ENCODE results near the gene ENGASE.

ENGASE gene

DNA sequence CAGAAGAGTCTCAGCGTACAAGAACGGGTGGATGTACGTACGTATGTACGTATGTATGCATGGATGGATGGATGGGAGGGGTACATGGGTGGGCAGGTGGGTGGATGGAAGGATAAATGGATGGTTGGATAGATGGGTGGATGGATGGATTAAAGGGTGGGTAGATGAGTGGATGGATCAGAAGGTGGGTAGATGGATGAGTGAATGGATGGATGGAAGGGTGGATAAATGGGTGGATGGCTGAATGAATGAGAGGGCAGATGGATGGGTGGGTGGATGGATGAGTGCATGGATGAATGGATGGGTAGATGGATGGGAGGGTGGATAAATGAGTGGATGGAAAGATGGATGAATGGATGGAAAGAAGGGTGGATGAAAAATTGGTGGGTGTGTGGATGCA, 45.6 kb downstream of the ENGASE start:
- H3K4me3 ChIP-seq (ENCODE audit: control insufficient read depth, low read depth, low read length): no peak overlapping the region
- TF ChIP-seq, protein P1, sequence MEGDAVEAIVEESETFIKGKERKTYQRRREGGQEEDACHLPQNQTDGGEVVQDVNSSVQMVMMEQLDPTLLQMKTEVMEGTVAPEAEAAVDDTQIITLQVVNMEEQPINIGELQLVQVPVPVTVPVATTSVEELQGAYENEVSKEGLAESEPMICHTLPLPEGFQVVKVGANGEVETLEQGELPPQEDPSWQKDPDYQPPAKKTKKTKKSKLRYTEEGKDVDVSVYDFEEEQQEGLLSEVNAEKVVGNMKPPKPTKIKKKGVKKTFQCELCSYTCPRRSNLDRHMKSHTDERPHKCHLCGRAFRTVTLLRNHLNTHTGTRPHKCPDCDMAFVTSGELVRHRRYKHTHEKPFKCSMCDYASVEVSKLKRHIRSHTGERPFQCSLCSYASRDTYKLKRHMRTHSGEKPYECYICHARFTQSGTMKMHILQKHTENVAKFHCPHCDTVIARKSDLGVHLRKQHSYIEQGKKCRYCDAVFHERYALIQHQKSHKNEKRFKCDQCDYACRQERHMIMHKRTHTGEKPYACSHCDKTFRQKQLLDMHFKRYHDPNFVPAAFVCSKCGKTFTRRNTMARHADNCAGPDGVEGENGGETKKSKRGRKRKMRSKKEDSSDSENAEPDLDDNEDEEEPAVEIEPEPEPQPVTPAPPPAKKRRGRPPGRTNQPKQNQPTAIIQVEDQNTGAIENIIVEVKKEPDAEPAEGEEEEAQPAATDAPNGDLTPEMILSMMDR (IDR thresholded peaks at IDR 0.05; ENCODE audit: control insufficient read depth, insufficient read depth, low read depth, low read length, missing control alignments): no peak
- DNase-seq (ENCODE audit: low read depth): no peak

DNA sequence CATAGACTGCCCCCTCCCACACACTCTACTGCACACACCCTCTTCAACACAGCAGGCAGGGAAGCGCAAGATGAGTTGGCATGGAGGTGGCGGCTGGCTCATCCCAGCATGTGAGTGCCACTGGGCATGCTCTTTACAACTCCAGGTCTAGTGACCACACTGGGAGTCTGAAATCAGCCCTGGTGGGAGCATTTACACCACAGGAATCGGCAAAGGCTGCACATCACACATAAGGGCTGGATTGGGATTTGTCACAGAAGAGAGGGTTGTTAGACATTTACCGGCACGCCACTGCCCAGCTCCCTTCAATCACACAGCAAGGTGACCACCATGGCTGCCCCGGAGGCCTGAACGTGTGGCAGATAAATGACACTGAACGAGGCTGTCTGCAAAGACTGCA, 49.4 kb downstream of the ENGASE start:
- TF ChIP-seq, protein P1 (IDR thresholded peaks at IDR 0.05; ENCODE audit: control insufficient read depth, insufficient read depth, low read depth, low read length, missing control alignments): no peak
- DNase-seq (ENCODE audit: low read depth): no peak
- H3K4me3 ChIP-seq (ENCODE audit: control insufficient read depth, low read depth, low read length): no peak overlapping the region

DNA sequence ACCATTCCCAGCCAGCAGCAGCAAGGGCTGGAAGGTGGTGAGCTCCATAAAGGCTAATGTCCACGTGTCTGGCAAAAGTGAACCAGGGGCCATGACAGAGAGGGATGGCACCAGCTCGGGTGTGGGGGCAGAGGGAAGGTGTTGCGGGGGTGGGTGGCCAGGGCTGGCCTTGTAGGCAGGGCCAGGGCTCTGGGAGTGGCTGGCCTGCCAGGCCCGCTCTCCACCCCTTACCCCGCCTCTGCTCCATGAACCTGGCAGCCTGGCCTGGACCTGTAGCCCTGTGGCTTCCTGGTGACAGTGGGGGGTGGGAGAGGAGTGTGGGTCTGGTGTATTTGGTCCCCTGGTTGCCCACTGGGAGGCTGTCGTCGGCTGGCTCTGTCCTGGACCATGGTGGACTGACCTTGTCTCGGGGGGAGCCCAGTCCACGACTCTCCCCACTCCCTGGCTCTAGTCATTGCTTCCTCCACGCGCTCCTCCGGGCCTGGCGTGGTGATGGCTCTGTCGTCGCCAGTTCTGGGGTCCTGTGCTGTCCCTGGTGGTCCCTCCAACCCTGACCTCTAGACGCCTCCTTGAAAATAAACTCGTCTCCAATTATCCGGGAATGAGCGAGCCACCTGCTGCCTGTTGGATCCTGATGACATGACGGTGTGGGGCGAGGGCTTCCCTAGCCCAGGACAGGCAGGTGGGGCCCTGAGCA, 50.0 kb downstream of the ENGASE start:
- DNase-seq (ENCODE audit: low read depth): no peak
- TF ChIP-seq, protein P1 (IDR thresholded peaks at IDR 0.05; ENCODE audit: control insufficient read depth, insufficient read depth, low read depth, low read length, missing control alignments): no peak
- no peak overlapping the region for H3K4me3 ChIP-seq (ENCODE audit: control insufficient read depth, low read depth, low read length)

DNA sequence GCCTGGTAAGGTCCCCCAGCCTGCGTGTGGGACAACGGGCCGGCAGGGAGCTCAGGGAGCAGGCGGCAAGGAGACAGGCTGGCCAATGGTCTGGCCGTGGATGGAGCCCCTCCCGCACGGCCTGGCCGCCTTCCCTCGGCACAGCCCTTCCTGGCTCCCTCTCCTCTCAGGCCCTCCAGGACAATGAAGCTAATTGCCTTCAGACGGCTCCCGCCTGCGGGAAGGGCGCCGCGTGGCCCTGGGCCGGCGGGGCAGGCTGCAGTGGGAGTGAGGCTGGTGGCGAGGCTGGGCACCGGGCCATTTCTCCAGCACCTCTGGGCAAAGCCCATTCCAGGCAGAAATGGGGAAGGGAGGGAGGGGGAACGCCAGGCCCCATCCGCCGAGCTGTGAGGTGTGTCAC, 50.9 kb downstream of the ENGASE start:
- TF ChIP-seq, protein P1 (IDR thresholded peaks at IDR 0.05; ENCODE audit: control insufficient read depth, insufficient read depth, low read depth, low read length, missing control alignments): no peak
- H3K4me3 ChIP-seq (ENCODE audit: control insufficient read depth, low read depth, low read length): no peak overlapping the region
- DNase-seq (ENCODE audit: low read depth): no peak

DNA sequence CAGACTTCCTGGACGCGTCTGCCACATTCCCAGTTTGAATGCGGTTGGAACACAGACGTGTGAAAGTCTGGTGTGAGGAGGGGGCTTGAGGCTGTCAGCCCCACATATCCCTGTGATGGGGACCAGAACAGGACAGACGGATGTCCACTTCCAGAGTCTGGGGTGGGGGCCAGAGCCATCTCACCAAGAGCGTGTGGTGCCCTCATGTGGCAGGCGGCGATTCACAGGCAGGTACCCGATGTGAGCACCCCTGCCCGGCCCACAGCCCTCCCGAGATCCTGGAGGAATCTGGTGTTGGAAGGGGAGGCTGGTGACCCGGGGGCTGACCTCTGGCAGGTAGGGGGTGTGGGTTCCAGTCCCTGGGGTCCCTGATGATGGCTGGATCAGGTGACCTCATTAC, 51.5 kb downstream of the ENGASE start:
- TF ChIP-seq, protein P1 (IDR thresholded peaks at IDR 0.05; ENCODE audit: control insufficient read depth, insufficient read depth, low read depth, low read length, missing control alignments): peak; percentile 11
- no peak overlapping the region for H3K4me3 ChIP-seq (ENCODE audit: control insufficient read depth, low read depth, low read length)
- DNase-seq (ENCODE audit: low read depth): no peak

DNA sequence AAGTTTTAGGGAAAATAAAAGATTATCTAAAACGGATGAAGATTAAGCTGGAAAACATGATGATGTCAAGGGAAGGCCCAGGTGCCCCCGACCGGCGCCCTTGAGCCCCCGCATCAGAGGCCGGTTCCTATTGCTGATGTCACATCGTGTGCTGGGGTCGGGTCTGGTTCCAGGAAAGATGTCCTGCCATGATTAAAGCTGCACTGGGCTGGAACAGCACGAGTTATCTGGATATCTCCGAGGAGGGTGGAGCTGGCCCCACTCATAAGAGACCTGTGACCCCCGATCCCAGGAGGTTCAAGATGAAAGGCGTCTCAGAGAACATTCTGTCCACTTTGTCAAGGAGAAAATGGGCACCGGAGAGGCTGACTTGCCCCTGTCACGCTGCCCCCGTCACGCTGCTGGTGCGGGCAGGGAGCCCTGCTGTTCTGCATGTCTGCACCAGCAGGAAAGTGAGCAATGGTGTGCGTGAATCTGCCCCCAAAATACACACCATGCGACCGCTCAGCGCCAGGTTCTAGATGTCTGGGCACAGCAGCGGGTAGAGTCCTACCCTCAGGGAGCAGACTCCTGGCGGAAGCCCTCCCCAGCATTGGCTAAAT, 53.0 kb downstream of the ENGASE start:
- TF ChIP-seq, protein P1 (IDR thresholded peaks at IDR 0.05; ENCODE audit: control insufficient read depth, insufficient read depth, low read depth, low read length, missing control alignments): no peak
- no peak overlapping the region for H3K4me3 ChIP-seq (ENCODE audit: control insufficient read depth, low read depth, low read length)
- no peak for DNase-seq (ENCODE audit: low read depth)
